Stromal cell of bone marrow (primary cell): Measurements from ENCODE around the gene AKAP8L.

Source experiments
- DNase-seq: peaks from one replicate; pipeline ENCODE4 v3.0.0-alpha.2; 2012; ENCODE audit warnings: low read depth

AKAP8L gene

GRCh38 chr19:15418579-15419412, at the start of gene AKAP8L:
Gene AKAP8L, minus strand, starts transcription at chr19:15418988. Its CDS starts 65 bp downstream, at chr19:15418923.
- peak; percentile 100 for DNase-seq

GRCh38 chr19:15467734-15468214, 49.0 kb upstream of the AKAP8L start:
- no peak for DNase-seq

- no peak for DNase-seq
Observed at GRCh38 chr19:15466851-15467733, 48.3 kb upstream of the AKAP8L start.

- DNase-seq = no peak
Observed at GRCh38 chr19:15464394-15465385, 45.9 kb upstream of the AKAP8L start, which contains the start of gene RASAL3. Gene RASAL3, minus strand, starts transcription at chr19:15464544. Its CDS starts 186 bp downstream, at chr19:15464358.

- no peak for DNase-seq
Observed at GRCh38 chr19:15463861-15464371, 45.1 kb upstream of the AKAP8L start.

GRCh38 chr19:15461694-15462093, 42.9 kb upstream of the AKAP8L start:
- no peak for DNase-seq

GRCh38 chr19:15457701-15458484, 39.1 kb upstream of the AKAP8L start:
- no peak for DNase-seq

- no peak for DNase-seq
Observed at GRCh38 chr19:15456871-15457700, 38.3 kb upstream of the AKAP8L start.

- no peak for DNase-seq
Observed at GRCh38 chr19:15456441-15456840, 37.7 kb upstream of the AKAP8L start.

- DNase-seq = no peak
Observed at GRCh38 chr19:15455996-15456395, 37.2 kb upstream of the AKAP8L start.

GRCh38 chr19:15453906-15454860, 35.4 kb upstream of the AKAP8L start:
- no peak for DNase-seq

GRCh38 chr19:15453091-15453578, 34.3 kb upstream of the AKAP8L start:
- DNase-seq = no peak

- DNase-seq = peak; percentile 54
Observed at GRCh38 chr19:15452111-15453047, 33.6 kb upstream of the AKAP8L start.

GRCh38 chr19:15450528-15450890, 31.7 kb upstream of the AKAP8L start:
- no peak for DNase-seq

- peak; percentile 57 for DNase-seq
Observed at GRCh38 chr19:15449620-15450527, 31.1 kb upstream of the AKAP8L start, which contains the start of gene WIZ. Gene WIZ, minus strand, starts transcription at chr19:15449956. Its CDS starts 1,649 bp downstream, at chr19:15448307.
